CD4-positive, alpha-beta T cell treated with Interleukin-15 for 1 hour (primary cell): Measurements from ENCODE around the gene PTGDR2.
"Not testable (repeated sequence)": the region's sequence is repeated elsewhere in the genome, so short reads cannot be mapped to it uniquely, and the experiment has no call there.

ENCODE experiments used
- DNase-seq: peaks from one replicate; pipeline ENCODE4 v3.0.0-alpha.2; 2020

The PTGDR2 gene

DNA sequence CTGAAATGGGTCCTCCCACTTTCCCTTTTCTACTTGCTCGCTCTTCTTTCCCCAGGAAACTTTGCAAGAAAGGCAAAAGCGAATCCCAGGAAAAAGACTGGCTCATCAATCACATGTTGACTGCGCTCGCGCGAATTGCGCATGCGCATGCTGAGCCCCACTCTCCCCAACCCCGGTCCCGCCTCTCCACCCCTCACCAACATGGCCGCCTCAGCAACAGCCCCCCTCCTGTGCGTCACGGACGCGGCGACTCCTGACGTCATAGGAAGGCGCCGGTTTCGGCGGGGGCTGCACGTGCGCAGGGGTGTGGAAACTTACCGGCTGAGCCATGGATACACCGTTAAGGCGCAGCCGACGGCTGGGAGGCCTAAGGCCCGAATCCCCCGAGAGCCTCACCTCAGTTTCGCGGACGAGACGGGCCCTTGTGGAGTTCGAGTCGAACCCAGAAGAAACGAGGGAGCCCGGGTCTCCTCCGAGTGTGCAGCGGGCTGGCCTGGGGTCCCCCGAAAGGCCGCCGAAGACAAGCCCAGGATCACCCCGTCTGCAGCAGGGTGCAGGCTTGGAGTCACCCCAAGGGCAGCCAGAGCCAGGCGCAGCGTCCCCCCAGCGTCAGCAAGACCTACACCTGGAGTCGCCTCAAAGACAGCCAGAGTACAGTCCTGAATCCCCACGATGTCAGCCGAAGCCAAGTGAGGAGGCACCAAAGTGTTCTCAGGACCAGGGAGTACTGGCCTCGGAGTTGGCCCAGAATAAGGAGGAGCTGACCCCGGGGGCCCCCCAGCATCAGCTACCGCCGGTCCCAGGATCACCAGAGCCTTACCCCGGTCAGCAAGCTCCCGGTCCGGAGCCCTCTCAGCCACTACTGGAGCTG, 13.7 kb downstream of the PTGDR2 start, which contains the start of gene CCDC86:
CCDC86 (plus strand) TSS at position 317 of the 871 bp plus-strand sequence; CDS start at position 329, 12 bp downstream.
- peak; percentile 97 for DNase-seq

DNA sequence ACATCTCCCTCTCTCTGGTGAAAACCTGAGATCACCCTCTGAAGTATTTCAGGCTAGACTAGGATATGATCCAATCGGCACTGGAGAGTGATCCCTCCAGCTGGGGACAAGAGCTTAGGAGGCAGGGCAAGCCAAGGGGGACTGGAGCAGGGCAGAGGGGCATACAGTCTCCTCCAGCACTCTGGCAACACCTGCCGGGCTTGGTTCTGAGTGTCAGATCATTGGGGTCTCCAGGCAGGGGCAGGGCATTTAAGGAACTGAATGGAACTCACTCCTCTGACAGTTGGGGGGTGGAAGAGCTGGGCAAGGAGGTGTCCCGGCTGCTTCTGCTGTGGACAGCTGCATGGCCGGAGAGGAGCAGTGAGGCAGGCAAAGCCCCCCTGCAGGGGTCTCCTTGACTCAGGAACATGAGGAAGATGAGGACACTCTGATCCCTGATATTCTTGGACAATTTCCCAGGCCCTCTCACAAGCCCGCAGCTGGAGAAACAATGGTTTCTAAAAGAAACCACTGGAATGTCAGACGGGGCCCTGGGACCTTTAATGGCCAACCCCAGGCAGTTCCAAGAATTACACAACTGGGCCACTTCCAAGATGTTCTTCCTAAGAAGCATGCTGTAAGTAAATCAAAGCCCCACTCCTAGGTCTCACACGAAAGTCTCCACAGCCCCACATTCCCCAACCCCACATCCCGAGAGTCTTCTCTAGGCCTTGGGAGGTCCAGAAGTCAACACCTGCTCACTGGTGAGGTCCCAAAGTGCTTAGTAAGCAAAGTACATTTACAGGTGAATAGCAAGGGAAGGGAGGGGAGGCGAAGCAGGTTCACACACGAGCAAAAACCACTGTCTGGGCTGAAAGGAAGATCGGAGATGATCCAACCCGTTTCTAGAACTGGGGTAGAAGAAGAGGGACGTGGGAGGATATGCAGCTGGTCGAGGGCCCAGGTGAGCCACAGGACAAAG, 15.0 kb downstream of the PTGDR2 start:
- DNase-seq: no peak

GRCh38 chr11:60838132-60838531, 17.6 kb downstream of the PTGDR2 start:
- DNase-seq: no peak

DNA sequence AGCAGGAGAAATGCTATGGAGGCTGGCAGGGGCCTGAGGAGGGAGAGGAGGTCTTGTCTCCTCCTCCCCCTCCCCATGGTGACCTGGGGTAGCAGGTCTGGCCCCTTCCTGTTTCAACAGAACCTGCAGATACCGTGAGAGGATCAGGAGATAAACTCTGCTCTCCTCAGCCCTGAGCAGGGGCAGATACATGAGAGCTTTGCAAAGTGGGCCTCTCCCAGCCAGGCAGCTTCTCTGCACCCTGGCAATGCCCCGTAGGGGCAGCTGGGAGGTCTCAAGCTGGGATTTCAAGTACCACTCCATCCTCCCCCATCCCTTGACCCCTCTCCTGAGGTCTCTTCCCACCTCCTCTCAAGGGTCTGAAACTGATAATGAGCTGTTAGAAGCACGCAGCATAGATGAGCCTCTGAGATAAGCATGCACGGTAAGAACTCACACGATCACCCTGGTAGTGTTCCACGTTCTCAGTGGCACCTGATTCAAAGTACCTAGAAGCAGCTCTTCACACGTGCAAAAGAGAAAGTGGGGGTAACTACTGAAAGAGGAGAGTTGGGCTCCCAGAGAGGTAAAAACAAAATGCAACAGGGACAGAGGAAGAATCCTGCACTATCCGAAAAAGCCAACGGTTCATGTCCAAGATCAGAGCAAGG, 18.8 kb downstream of the PTGDR2 start:
- no peak for DNase-seq

DNA sequence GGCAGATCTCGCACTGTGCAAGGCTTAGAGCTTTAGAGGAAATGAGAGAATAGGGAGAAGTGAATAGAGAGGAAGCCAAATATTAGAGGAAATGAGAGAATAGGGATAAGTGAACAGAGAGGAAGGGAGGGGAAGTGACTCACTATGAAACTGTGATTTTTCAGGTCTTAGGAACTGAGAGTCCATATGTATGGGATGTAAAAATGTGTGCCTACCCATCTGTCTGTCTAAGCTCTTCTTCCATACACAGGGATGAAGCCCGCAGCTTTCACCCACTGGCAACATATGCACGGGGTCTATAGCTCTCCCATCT, 20.3 kb downstream of the PTGDR2 start:
- DNase-seq: no peak

DNA sequence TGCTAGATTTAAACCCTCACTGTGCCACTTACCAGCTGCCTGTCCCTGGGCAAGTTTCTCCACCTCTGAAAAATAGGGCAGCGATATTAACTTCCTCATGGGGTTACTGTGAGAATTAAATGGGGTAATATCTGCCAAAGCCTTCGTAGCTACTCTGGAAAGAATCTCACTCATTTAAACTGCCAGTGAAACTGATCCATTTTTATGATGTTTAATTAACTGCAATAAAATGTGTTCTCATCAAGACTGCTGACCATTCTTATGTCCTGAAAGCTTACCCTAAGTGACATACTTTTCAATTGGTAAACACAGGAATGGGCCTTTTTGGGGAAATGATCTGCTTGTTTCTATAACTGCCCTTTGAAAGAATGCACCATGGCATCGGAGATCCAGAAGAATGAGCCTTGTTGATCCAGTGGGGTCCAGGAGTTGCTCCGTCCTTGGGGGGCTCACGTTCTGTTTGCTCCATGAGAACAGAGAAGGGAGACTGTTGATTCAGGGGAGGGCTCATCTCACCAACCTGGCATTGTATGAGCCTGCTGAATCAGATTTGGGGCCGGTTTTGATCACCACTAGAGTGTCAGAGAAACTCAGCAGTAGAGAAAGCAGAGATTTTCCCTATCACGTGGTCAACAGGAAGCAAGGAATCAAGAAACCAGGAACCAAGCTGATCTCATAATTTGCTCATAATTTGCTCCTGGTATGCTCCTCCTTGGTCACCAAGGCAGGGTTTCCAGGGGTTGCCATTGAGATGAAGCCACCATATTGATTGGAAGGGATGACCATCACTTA, 20.8 kb downstream of the PTGDR2 start:
- DNase-seq: no peak

GRCh38 chr11:60831501-60832079, 24.2 kb downstream of the PTGDR2 start:
- DNase-seq: no peak

- peak; percentile 77 for DNase-seq
These were observed 24.6 kb downstream of the PTGDR2 start for GRCh38 chr11:60831143-60831500.

- no peak for DNase-seq
These were observed 25.1 kb downstream of the PTGDR2 start for GRCh38 chr11:60830478-60831142.

DNA sequence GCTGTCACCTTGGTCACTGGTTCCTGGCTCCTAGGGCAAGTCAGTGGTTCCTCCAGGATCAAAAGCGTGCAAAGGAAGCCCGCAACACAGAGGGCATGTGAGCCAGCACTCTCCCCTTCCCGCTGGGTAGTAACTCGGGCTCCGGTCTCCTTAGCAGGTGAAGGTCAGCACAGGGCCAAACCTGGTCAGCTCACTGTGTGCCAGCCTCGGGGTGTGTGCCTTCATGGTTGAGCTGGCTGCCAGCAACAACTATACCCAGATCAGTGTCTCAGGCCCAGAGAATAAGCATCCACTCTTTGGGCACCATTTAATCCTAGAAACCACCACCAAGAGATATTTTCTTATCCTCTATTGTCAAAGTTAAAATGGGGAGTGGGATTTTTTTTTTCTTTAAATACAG, 30.0 kb downstream of the PTGDR2 start:
- DNase-seq: no peak

DNA sequence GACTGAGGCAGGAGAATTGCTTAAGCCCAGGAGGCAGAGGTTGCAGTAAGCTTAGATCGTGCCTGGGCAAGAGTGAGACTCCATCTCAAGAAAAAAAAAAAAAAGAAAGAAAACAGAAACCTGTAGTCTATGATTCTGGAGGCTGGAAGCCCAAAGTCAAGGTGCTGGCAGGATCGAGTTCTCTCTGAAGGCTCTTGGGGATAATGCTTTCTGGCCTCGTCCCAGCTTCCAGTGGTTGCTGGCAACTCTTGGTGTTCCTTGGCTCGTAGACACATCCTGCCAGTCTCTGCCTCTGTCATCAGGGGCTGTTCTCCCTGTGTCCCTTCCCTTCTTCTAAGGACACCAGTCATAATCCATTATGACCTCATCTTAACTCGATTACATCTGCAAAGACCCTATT, 30.6 kb downstream of the PTGDR2 start:
- DNase-seq: no peak

DNA sequence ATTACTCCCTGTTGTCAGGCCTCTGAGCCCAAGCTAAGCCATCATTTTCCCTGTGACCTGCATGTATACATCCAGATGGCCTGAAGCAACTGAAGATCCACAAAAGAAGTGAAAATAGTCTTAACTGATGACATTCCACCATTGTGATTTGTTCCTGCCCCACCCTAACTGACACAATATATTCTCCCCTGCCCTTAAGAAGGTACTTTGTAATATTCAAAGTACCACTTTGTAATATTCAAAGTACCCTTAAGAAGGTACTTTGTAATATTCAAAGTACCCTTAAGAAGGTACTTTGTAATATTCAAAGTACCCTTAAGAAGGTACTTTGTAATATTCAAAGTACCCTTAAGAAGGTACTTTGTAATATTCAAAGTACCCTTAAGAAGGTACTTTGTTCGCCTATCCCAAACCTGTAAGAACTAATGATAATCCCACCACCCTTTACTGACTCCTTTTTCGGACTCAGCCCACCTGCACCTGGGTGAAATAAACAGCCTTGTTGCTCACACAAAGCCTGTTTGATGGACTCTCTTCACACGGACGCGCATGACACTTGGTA, 31.9 kb downstream of the PTGDR2 start:
- not testable (repeated sequence) for DNase-seq

DNA sequence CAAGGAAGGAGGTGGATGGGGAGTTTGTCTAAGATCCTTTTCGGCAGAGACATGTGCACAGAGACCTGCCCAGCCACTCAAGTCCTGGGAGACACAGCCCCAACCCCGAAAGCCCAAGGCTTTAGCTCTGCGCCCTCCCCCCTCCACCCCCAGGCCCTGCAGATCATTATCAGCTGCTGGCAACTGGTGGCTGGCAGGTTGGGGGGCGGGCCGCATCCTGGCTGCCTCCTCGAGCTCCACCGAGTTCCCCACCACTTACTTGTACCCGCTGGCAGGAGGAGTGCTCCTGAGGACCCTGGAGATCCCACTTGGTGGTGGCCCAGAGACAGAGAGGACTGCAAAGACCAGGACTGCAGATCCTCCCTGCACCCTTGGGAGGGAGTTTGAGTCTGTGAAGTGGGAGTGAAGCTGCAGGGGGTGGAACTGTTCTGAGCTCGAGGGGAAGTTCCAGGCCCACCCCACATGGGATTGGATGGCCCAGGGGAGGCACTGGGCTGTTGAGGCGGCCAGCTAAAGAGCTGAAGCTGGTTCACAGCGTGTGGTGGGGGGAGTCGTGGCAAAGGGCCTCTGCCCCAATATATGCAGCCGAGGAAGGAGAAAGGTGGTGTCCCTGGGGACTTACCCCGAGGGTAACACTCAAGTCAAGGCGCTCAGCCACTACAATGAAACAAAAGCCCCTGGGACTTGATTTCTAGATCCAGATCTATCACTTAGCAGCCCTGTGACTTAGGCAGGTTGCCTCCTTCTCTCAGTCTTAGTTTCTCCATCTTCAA, 33.7 kb downstream of the PTGDR2 start:
- no peak for DNase-seq

- no peak for DNase-seq
These were observed 37.7 kb downstream of the PTGDR2 start for GRCh38 chr11:60818057-60818456.

GRCh38 chr11:60816590-60817157, 39.1 kb downstream of the PTGDR2 start:
- no peak for DNase-seq

- no peak for DNase-seq
These were observed 41.6 kb downstream of the PTGDR2 start for GRCh38 chr11:60814112-60814511.

DNA sequence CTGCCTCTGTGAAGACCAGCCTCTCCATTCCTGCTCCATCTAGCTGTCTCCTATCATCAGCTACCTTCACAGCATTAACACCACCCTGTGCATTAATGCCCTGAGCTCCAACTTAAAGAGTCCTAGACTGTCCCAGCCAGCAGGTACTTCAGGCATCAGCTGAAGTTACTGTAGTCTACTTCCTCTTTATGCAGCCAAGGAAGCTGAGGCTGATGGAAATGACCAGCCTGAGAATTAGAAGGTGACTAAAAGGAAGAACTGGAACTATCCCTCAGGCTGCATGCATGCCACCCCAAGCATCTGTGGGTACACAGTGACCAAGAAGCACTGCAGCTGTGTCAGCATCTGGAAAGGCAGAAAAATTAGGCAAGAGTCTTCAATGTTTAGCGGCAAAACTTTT, 42.4 kb downstream of the PTGDR2 start:
- DNase-seq: no peak

DNA sequence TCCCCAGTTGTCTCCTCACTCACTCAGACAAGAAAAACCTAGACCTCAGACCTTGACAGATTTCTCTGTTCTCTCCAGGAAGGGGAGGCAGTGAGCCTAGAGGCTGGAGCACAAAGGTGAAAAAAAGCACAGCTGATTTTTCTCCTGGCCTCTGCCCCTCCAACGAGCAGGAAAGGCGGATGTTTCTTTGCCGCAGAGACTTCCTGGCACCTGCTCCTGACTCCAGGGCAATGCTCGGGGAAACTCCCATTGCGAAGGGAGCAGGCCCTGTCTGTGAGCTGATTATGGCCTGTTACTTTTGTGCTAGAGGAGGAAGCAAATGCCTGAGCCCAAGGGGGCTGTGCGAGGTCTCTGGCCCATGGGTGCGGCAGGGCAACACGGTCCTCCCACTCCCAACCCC, 45.2 kb downstream of the PTGDR2 start:
- DNase-seq: no peak

DNA sequence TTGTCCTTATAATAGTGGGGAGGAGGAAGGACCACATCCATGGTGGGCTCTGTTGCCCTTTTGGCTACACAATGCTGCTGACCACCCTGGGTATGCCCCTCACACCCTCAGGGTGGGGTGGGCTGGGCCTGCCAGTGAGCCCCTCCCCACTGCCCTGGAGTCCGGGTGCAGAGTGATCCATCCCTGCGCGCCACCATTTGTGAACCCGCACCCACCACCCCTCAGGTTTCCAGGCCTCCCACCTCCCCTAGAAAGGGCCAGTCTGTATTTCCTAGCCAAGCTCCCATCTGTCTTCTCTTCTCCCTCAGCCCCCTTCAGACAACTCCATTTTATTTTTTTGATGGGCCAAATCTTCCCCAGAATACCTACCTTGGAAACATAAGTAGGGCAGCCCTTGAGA, 45.6 kb downstream of the PTGDR2 start:
- no peak for DNase-seq

DNA sequence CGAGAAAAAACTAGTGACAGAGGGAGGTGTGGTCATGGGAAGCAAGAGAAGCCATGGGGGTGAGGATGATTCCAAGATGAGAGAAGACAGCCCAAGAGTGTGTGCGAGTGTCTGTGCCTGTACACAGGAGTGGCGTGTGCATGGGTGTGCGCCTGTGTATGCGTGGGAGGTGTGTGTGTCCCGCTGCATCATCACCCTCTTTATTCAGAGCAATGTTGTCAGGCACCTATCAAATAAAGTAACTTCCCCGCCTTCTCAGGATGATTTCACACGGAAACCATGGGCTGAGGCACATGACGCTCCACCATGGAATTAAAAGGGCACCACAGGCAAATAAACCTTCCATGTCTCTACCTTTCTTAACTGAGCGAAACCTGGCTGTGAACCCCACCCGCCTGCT, 46.1 kb downstream of the PTGDR2 start:
- no peak for DNase-seq
